HT-29 (cell line): ENCODE data around the gene APBB1. TPM values are rescaled to one million over a fixed set of nuclear protein-coding genes. Genes with fewer than 3 reads are reported as not detected.
A peak's percentile ranks its signal among the peaks of the same experiment; 100 is the strongest.

Experiments
- DNase-seq: peaks from one replicate; pipeline ENCODE4 v3.0.0-alpha.2; 2015; ENCODE audit warnings: low spot score
- total RNA-seq: library from RNA; depleted of rRNA; stranded (reverse); fragments of >200 nt; shearing (Covaris generic); gene quantifications from 2 replicates; pipeline ENCODE4 v1.2.3, GENCODE V29; 2014

The APBB1 gene
- total RNA-seq, 1 experiment from 2014 or later: 0.15 TPM

DNA sequence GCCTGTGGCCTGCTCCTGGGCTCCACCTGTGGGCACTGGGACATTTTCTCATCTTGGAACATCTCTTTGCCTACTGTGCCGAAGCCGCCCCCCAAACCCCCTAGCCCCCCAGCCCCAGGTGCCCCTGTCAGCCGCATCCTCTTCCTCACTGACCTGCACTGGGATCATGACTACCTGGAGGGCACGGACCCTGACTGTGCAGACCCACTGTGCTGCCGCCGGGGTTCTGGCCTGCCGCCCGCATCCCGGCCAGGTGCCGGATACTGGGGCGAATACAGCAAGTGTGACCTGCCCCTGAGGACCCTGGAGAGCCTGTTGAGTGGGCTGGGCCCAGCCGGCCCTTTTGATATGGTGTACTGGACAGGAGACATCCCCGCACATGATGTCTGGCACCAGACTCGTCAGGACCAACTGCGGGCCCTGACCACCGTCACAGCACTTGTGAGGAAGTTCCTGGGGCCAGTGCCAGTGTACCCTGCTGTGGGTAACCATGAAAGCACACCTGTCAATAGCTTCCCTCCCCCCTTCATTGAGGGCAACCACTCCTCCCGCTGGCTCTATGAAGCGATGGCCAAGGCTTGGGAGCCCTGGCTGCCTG, 27.3 kb downstream of the APBB1 start:
- DNase-seq: no peak

DNA sequence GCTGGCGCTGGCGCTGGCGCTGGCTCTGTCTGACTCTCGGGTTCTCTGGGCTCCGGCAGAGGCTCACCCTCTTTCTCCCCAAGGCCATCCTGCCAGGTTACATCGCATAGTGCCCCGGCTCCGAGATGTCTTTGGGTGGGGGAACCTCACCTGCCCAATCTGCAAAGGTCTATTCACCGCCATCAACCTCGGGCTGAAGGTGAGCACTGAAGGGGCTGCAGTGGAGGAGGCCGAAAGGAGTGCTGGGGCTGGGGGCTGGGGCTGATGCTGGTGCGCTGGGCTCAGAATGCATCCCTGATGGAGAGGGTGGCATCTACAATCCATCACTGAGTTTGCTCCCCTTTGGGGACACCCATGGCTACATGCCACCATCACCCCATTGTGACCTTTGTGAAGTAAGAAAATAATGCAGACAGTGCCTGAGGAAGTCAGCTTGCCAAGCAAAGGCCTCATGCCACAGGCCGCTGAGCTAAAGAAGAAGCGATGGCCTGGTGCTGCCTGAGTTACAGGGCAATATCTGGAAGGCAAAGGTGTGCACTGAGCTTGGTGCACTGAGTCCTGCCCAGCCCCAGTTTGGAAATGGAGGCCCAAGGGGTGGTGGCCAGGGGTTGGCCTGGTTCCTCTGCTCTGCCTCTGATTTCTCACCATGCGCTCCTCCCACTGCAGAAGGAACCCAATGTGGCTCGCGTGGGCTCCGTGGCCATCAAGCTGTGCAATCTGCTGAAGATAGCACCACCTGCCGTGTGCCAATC, 28.0 kb downstream of the APBB1 start:
- no peak for DNase-seq

DNA sequence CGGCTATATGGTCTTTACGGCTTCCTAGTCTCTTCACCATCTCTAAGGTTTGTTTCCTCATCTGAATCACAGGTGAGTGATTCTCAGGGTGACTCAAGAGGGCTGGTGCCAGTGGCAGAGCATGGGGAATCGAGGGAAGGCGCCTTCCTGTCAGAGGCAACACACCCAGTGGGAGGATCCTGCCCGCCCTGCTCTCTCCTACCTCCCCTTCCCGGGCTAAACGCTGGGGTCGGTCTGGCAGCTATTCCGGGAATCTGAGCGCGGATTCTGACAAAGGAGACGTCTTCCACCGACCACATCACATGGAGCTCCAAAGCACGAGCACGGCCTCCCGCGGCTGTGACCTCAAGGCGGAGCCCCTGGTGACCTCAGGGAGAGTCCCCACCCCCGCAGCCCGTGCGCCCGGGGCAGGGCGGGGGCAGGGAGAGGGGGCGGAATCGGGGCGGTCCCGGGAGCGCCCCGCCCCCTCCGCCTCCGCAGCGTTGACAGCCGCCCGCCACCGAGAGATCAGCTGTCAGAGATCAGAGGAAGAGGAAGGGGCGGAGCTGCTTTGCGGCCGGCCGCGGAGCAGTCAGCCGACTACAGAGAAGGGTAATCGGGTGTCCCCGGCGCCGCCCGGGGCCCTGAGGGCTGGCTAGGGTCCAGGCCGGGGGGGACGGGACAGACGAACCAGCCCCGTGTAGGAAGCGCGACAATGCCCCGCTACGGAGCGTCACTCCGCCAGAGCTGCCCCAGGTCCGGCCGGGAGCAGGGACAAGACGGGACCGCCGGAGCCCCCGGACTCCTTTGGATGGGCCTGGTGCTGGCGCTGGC, 28.8 kb downstream of the APBB1 start, which contains the start of gene SMPD1:
Gene SMPD1, plus strand, starts transcription at position 570 of the 813 bp plus-strand sequence. Its CDS starts 125 bp downstream, at position 695.
- DNase-seq: peak; percentile 88

DNA sequence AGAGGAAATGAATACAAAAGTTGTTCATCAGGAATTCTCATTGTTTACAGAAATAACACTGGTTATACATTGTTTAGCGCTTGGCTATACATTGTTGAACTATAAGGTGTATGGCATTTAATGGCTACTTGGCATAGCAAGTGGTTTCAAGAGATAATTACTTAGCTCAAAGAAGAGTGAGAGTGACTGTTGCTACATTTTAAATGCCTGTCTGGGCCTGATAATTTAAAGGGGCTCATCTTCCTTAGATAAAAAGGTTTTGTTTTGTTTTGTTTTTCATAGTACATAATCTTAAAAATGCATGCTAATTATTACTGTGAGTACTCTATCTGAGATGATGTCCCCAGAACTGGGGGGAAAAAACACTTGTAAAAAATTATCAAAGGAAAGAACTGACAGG, 30.1 kb downstream of the APBB1 start:
- DNase-seq: no peak

DNA sequence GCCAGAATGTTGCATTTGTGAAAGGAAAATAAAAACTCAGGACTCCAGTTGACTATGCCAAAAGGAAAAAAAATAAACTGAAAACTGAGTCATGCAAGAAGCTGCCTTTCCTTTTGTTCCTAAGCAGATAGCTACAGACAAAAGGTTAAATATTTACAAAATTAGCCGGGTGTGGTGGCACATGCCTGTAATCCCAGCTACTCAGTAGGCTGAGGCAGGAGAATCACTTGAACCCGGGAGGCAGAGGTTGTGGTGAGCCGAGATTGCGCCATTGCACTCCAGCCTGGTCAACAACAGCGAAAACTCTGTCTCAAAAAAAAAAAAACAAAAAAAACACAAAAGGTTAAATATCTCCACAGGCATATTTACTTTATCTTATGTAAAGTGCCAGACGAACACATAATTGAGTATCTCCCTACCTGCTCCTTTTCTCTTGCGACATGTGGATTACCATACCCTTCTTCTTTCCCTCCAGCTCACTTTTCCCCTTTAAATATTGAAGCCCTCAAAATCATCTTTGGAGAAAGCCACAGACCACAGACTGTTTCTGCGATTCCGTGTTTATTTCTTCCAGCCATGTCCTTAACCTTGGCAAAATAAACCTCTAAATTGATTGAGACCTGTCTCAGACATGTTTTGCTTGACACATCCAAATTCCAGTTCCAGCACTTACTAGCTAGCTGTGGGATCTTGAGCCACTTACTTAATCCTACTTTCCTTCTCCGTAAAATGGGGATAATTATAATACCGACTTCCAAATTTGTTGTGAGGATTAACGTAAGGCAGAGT, 30.9 kb downstream of the APBB1 start:
- no peak for DNase-seq

DNA sequence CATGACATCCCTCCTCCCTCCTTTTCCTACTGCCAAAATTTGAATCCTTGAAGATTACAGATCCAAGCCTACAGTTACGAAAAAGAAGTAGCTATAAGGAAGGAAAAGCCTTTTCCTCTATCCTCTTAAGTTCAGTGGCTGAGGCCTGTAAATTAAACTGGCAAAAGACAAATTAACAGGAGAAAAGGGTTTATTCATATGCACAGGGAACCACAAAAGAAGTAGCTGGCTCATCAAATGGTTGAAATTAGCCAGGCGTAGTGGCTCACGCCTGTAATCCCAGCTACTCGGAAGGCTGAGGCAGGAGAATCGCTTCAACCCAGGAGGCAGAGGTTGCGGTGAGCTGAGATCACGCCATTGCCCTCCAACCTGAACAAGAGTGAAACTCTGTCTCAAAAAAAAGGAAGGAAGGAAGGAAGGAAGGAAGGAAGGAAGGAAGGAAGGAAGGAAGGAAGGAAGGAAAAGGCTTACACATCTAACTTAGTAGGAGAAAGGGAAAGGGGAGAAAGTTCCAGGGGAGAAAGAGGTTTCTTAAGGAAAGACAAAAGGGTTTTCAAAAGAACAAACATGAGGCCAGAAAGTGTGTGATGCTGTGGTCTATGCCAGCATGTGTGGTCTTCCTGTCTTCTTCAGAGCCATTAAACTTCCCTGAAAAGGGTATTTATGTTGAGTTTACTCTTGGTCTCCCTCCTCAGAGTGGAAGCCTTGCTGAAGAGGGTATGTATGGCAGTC, 33.7 kb downstream of the APBB1 start:
- DNase-seq: no peak

DNA sequence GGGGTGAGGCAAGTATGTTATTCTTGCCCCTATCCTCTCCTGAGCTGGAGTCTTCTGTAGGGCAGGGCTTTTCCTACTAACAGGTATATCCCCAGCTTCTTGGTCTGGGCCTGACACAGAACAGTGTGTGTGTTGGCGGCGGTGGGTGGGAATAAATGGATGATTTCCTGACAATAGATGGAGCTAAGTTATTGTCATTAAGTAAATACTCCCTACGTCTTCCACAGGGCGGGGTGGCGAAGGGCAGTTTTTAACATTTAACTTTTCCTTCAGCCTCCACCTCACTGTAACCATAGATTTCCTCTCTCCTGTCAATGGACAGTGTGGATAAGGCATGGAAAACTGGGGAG, 40.3 kb downstream of the APBB1 start:
- no peak for DNase-seq

DNA sequence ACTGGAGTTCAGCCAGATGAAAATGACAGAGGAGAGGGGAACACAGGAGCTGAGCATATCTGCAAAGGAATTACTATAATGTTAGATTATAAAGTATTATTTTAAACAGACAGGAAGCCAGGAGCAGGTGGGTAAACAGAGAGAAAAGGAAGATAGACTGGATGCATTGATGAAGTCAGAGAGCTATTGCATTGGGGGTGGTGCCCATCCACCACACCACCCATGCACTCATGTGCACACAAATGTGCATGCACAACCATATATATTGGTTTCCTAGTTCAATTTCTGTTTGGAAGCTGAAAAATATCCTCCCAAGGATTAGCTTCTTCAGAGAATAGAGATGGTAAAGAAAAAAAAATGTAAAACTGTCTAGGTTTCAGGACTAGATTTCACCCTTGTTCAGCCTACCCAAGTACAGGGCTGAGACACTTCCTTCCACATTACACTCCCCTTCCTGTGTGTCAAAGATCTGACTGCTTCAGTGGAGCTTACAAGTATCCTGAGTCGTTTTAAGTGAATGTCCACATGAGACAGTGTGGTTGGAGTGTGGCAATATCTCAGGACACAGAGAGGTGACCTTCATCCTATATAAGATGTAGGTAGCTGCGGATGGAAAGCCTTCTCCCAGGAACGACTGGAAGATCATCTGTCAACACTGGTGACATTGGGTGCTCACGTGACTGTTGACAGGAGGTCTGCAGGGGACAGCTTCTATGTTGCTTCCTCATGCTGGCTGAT, 40.8 kb downstream of the APBB1 start:
- no peak for DNase-seq

DNA sequence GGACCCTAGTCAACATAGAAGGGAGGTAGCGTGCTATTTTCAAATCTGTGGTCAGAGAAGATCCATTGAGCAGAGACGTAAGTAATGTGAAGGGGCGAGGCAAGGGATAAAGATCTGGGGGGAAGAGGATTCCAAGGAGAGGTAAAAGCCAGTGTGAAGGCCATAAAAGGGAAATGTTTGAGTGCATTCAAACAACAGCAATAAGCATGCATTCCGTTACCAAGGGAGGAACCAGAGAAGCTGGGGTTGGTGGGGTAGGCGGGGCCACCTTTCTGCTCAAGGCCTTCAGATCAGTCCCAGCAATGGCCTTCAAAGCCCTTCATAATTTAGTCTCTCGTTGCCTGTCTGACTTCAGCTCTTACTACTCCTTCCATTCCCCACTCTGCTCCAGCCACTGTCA, 47.1 kb downstream of the APBB1 start:
- no peak for DNase-seq

DNA sequence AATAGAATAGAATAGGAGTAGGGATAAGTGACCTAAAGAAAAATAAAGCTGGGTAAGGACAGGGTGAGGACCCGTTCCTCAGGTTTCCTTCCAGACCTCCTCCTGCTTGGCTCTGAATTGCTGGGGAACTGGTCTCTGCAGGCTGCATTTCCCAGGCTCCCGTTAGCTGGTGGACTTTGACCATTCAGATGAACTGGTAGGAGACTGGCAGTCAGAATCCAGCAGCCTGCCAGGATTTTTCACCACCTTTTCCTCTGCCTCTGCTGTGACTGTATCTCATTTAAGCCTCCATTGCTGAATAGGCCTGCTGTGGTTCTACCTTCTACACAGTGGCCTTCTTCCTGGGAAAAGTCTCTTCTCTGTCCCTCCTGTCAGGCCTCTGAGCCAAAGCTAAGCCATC, 53.2 kb downstream of the APBB1 start:
- peak; percentile 68 for DNase-seq

DNA sequence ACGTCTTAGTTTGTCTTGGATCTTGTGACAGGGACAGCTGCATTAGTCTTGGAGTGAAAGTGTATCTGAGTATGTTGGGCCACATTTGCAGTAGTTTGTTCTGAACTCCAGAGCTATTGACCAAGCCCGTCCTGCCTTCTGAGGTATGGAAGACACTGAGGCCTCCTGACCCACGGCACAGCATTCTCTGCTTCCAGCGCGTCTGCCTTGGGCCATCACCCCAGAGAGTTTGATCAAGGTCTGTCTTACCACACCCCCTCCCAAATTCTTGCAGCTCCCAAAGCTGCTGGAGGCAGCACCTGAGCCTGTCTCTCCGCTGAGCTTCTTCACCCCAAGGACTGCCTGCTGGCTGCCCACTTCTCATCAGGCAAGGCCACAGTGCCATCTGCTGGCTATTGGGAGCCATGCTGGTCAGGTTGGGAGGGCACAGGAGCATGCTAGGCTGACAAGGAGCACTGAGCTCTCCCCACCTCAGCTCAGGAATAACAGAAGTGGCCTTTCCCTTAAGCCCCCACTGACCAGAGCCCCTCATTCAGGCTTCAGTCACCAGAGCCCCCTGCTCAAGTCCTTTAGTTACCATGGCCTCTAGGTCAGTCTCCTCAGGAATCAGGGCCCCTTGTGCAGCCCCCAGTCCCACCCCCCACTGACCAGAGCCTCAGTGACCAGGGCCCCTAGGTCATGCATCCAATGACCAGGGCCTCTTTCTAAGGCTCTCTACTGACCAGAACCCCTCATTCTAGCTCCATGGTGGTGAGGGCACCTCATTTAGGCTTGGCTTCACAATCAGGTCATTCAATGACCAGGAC, 55.8 kb downstream of the APBB1 start:
- DNase-seq: peak; percentile 88

DNA sequence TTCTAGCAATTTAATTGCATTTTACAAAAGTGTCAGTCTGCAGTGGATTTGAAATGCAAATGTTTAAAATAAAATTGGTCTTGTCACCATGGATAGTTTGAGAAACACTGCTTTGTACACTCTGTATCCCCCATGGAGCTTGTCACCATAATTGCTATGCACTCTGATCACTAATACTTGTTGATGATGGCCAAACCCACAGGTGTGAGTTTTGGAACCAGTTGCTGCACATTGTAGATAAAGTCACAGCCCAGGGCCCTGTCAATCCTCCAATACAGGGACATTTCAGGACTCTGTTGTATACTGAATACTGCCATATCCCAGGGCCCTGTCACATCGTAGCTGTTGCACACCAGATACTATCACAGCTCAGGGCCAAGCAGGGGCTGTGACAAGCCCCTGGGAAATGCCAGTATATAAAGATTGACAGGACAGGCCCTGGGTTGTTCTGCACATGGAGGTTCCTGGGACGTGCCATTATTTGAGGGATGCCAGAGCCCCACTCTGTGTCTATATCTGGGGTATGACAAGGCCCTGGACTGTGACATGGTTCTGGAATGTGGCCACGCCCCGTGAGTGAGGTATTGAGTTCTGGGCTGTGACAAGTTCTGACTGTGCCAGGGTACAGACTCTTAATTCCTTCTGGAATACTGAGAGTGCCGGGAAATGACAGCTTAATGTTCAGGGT, 56.6 kb downstream of the APBB1 start:
- DNase-seq: no peak

DNA sequence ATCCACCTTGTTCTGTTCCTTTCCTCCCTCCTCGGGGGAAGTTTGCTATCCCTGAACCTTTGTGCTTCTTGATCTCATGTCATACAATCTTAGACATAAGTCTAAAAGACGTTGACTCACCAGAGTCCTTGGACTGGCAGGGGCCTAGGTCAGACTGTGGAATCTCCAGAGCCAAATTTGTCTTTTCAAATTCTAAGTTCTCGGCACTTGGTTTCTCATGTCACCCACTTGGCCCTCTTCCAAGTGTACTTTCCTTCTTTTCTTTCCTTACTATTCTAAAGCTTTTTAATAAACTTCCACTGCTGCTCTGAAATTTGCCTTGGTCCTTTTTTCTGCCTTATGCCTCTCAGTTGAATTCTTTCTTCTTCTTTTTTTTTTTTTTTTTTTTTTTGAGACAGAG, 58.7 kb downstream of the APBB1 start:
- no peak for DNase-seq

DNA sequence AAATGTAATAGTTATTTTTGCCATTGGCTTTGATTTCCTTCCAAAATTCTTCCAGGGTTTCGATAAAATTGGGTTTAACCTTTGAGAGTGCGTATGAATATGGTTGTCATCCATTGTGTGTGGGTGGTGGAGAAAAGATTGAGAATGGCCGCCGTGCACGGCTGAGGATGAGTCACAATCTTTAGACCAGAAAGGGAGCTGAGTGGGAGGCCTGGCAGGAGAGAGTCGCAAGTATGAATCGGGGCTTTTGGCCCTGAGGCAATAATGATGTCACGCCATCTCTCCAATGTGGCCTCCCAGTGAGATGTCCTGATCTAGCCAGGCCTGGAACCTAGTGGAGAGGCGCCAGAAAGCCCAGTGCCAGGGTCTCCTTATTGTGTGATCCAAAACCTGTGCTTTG, 61.7 kb downstream of the APBB1 start:
- DNase-seq: no peak

DNA sequence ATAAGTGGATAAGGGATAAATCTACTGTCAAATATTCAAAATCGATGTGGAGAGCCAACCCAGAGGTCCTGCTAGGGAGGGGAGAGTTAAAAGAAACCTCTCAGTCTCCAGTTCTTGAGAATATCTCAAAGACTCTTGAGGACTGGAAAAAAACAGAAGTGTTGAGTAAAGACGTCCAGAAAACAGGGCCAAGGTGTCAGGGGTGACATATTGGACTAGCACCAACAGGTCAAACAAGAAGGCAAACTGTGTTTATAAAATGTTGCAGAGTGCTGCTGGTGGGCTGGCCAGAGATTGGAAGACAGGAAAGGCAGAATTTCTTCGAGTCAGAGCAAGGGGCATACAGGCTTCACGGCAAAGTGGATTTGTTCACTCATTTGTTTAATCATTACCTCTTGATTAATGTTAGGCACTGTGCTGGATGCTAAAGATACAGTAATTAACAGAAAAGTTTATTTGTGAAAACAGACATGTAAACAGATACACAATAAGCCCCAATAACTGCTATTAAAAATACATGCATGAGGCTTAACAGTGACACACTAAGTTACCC, 62.3 kb downstream of the APBB1 start:
- DNase-seq: no peak

DNA sequence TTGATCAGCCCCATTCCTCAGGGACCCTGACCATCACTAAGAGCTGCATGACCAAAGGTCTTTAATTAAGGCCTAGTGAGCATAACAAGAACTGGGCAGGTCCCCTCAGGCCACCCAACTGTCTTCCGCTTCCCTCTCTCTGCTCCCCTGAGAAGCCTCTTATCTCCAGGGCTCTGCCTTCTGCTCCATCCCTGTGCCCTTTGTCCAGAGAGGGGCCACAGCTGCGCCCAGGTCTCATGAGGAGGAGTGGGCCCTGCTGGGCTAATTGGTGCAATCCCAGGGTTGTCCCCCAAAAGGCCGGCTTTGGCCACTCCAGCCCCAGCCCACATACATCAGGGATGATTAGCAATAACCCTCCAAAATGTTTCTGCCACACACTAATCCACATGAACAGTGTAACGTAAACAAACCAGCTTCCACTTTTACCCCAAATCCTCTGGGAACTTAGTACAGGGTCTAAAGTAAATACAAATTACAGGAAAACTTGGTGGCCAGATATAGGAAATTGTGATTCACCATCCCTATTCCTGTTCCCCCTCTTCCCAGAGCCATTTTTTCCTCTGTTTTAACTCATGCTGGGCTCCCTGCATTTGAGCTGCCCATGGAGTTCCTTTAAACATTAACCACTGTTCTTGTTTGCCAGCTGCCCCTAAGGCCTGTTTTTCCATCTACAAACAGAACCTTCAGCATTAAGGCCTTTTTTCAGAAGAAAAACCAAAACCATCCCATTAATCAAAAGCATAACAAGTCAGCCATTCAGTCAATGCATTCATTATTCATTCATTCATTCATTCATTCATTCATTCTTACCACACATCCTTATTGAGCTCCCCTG, 64.0 kb downstream of the APBB1 start:
- no peak for DNase-seq

DNA sequence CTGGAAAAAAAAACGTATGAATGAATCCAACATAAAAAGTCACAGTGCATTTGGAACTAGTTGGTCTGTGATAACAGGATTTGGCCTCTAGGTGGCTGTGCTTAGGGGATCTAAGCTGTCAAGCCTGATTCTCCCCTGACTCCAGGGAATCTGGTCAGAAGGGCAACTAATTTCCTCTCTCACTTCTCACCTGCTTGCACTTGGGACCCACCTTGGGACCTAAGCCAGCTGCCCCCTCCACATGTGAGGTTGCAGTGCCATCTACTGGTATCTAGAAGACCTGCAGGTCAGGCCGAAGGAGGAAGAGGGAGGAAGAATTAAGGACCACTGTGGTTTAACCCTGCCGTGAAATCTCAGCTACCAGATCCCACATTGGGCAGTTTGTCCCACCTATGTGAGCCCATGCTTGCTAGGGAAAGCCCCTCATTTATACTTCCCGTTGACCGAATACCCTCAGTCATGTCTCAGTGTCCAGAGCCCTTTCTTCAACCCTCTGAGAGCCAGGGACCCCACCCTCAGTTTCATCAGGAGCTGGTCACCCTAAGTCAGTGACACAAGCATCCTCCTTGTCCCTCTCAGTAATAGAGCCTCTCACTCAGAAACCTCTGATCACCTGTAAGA, 65.4 kb downstream of the APBB1 start:
- DNase-seq: peak; percentile 92
